Cardiac muscle cell (in vitro differentiated cells and primary cell): ENCODE data around the gene RARB. TPM values are rescaled to one million over a fixed set of nuclear protein-coding genes. Genes with fewer than 3 reads are reported as not detected.

ENCODE experiments used
- DNase-seq, 2 donors: peaks; one replicate each; pipeline versions ENCODE4 v3.0.0 to v3.0.0-alpha.2; 2010 to 2017; ENCODE audit warnings: low read depth in 1 of 2, low spot score in 1 of 2
- H3K27ac ChIP-seq: fragments of 200-600 bp; sonication (generic); 2 replicates; pipeline ENCODE4 v1.5.1; 2016
- H3K27me3 ChIP-seq: fragments of 200-600 bp; sonication (generic); 2 replicates; pipeline ENCODE4 v1.6.0; 2016; ENCODE audit warnings: control low read depth
- H3K36me3 ChIP-seq: fragments of 200-600 bp; sonication (generic); 2 replicates; pipeline ENCODE4 v1.5.1; 2016; ENCODE audit warnings: control low read depth
- H3K4me1 ChIP-seq: fragments of 200-600 bp; sonication (generic); 2 replicates; pipeline ENCODE4 v1.8.1; 2017; ENCODE audit warnings: low read depth, mild to moderate bottlenecking, mixed run types
- H3K4me3 ChIP-seq: fragments of 200-600 bp; sonication (generic); 2 replicates; pipeline ENCODE4 v1.5.1; 2016; ENCODE audit warnings: mild to moderate bottlenecking
- H3K9me3 ChIP-seq: fragments of 200-600 bp; sonication (generic); 2 replicates; pipeline ENCODE4 v1.5.1; 2017; ENCODE audit warnings: low read depth, mild to moderate bottlenecking, control low read depth
- polyA plus RNA-seq: library from polyadenylated mRNA; unstranded; fragments of >200 nt; fragmentation: Nextera tagmentation; extraction: Ambion mirVana; gene quantifications from 2 replicates; pipeline ENCODE4 v1.2.1, GENCODE V29; 2016
- total RNA-seq: library from RNA; depleted of rRNA; stranded (reverse); fragments of >200 nt; gene quantifications from 2 replicates; pipeline ENCODE4 v1.2.3, GENCODE V29; 2016
- TF ChIP-seq, protein P1 (sequence below): IDR thresholded peaks from 2 replicates; pipeline ENCODE4 v1.5.1; 2012; ENCODE audit warnings: low read depth, mild to moderate bottlenecking, low read length

The RARB gene
- total and polyA plus RNA-seq, 2 experiments from 2014 or later, result 22.4 to 27.2 TPM

DNA sequence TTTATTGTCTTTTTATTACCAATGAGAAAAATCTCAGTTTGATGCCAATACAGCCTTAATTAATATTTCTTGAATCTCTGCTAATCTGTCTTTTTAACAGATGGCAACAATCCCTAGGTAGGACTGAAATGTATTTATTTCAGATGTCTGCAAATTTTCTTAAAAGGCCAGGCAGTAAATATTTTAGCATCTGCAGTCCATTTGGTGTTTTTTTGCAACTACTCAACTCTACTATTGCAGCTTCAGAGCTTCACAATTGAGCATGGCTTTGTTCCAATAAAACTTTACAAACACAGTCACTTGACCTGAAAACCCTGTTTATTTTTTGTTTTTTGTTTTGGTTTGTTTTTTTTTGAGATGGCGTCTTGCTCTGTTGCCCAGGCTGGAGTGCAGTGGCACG, 82.7 kb downstream of the RARB start:
- Histone ChIP-seq H3K27ac (no peak overlapping the region), H3K4me3 (no peak overlapping the region), H3K36me3 (no peaks in the 10 kb centered on the region), H3K9me3 (no peaks in the 10 kb centered on the region), H3K27me3 (no peaks in the 10 kb centered on the region), H3K4me1 (peaks cover 18% of the 10 kb centered on the region)
- DNase-seq, result no peak
- TF ChIP-seq, protein P1, sequence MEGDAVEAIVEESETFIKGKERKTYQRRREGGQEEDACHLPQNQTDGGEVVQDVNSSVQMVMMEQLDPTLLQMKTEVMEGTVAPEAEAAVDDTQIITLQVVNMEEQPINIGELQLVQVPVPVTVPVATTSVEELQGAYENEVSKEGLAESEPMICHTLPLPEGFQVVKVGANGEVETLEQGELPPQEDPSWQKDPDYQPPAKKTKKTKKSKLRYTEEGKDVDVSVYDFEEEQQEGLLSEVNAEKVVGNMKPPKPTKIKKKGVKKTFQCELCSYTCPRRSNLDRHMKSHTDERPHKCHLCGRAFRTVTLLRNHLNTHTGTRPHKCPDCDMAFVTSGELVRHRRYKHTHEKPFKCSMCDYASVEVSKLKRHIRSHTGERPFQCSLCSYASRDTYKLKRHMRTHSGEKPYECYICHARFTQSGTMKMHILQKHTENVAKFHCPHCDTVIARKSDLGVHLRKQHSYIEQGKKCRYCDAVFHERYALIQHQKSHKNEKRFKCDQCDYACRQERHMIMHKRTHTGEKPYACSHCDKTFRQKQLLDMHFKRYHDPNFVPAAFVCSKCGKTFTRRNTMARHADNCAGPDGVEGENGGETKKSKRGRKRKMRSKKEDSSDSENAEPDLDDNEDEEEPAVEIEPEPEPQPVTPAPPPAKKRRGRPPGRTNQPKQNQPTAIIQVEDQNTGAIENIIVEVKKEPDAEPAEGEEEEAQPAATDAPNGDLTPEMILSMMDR, result no peak

DNA sequence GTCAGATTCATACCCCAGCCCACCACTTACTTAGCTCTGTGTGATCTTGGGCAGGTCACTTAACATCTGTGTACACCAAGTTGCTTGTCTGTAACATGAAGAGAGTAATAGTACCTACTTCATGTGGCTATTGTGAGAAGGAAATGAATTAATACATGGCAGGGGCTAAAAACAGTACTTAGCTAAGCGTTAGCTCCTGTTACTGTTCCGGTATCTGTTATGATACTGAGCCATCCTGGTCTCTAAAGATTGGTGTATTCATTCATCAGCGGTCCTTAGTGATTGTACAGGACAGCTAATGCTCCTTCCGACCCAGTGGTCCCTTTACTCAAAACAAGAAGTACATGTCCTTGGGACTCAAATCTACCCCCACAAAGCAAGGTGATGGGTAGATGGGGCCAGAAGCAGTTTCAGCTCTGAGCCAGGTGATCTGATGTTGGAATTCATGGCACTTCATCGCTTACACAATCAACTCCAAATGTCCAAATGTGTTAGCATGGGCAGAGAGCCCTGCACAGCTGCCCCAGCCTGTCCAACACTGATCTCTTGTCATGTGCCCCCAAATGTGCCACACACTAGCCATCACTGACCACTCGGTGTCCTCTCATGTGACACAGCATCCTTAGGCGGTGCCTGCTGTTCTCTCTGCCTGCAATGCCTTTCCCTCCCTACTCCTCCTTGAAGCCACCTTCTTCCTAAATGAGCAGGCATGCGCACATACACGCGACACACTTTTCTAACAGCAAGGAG, 84.1 kb downstream of the RARB start:
- Histone ChIP-seq H3K27ac (peak overlapping the region; percentile 92), H3K9me3 (no peaks in the 10 kb centered on the region)
- TF ChIP-seq, protein P1, result no peak

DNA sequence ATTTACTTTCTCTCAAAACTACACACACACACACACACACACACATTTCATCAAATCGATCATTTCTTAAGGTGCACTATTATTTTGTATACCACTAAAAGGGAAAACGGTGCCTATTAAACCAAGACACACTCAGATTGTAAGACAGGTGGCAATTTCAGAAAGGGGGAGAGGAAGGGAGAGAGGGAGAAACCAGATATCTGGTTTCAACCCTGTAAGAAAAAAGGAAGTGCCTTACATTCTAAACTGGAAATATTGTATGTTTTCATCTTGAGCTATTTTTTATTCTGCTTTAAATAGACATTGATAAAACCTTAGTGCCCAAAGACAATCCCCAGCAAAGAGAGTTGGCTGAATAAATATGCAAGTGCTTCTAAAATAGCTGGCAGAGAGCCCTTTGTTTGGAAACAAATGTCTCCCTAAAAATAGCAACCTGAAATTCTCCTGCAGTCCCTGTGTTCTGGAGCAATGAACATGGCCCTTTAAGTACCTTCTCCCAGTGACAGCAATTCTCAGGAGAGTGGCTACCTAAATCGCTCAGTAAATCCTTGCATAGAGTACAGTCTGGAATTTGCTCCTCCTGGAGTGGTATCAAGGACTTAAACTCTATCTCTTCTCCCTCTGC, 85.7 kb downstream of the RARB start:
- Histone ChIP-seq H3K4me1 (peaks cover 18% of the 10 kb centered on the region), H3K4me3 (no peak overlapping the region), H3K36me3 (no peaks in the 10 kb centered on the region), H3K9me3 (no peaks in the 10 kb centered on the region), H3K27me3 (no peaks in the 10 kb centered on the region), H3K27ac (peak overlapping the region; percentile 92)
- TF ChIP-seq, protein P1, result no peak
- DNase-seq, result peak in 1 of 2 donors; percentile 82

More for the DNA sequence above, 84.1 kb downstream of the RARB start:
- Histone ChIP-seq H3K36me3 (no peaks in the 10 kb centered on the region), H3K27me3 (no peaks in the 10 kb centered on the region), H3K4me3 (no peak overlapping the region), H3K4me1 (peaks cover 18% of the 10 kb centered on the region)
- DNase-seq, result no peak

DNA sequence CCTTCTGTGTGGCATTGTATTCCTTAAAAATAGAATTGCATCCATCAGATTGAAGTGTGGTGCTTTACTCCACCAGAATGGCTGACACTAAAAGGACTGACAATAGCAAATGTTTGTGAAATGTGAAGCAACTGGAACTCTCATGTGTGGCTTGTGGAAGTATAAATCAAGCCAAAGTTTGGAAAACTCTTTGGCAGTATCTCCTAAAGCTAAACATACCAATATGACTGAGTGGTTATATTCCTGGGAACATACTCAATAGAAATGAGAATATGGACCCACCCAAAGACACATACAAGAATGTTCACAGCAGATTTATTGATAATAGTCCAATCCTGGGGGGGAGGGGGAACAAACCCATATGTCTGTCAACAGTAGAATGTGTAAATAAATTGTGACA, 87.1 kb downstream of the RARB start:
- H3K36me3 ChIP-seq, result no peaks in the 10 kb centered on the region
- H3K27me3 ChIP-seq, result no peaks in the 10 kb centered on the region
- peaks cover 24% of the 10 kb centered on the region for H3K4me1 ChIP-seq
- H3K9me3 ChIP-seq, result no peaks in the 10 kb centered on the region
- TF ChIP-seq, protein P1, result no peak
- no peak overlapping the region for H3K4me3 ChIP-seq
- no peak for DNase-seq
- peak overlapping the region; percentile 92 for H3K27ac ChIP-seq

DNA sequence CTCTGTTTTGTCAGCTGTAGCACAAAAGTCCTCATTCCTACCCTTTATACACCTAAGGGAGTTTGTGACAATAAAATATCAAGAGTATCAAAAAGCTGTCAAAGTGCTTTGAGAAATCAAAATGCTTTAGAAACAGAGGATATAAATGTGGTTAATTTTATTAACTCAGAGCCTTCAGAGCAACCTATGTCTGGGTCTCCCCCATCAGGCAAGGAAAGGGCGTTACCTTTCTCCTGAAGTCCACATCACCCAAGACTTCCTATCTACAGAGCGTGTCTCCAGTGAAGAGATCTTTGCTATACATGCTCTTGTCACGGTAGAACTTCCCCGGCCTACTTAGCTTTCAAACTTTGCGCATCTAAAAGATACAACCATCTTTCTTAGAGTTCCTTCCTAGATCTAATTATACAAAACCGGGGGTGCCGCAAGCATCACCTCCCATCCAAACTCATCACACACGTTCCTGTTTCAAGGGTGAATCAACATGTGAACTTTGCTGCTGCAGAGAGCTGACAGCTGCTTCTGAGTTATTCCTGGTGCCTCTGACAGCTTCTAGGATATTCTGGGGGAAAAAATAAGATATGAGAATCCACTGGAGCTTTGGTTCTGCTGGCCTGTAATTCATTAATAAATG, 93.0 kb downstream of the RARB start:
- Histone ChIP-seq H3K4me3 (no peak overlapping the region), H3K36me3 (no peaks in the 10 kb centered on the region), H3K27ac (peak overlapping the region; percentile 15), H3K9me3 (no peaks in the 10 kb centered on the region), H3K4me1 (peaks cover 36% of the 10 kb centered on the region), H3K27me3 (no peaks in the 10 kb centered on the region)
- no peak for DNase-seq
- TF ChIP-seq, protein P1, result no peak
